GM21447 (cell line): Measurements from ENCODE around the gene MYO15B.
A peak's percentile ranks its signal among the peaks of the same experiment; 100 is the strongest.

Source experiments
- ATAC-seq: cut with Tn5 transposase; IDR thresholded peaks from one replicate; pipeline ENCODE4 v1.9.1; 2021; ENCODE audit not compliant: unreplicated experiment

Gene MYO15B

DNA sequence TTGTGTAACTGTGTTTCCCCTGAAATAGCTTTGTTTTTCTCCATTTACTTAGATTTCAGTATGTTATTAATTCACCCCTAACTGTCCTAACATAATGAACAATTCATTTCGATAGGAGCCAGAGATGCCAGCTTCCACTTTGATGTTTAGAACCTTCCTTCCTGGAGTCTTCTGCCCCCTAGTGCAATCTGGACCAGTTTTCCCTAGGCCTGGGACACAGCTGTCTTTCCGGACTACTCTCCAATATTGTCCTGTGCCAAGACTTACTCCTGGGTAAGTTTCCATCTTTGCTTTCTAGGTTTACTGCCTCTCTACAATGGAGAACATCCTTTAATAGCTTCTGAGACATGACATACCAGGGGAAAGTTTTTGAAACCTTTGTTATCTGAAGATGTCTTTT, 66.6 kb downstream of the MYO15B start:
- no peak for ATAC-seq

DNA sequence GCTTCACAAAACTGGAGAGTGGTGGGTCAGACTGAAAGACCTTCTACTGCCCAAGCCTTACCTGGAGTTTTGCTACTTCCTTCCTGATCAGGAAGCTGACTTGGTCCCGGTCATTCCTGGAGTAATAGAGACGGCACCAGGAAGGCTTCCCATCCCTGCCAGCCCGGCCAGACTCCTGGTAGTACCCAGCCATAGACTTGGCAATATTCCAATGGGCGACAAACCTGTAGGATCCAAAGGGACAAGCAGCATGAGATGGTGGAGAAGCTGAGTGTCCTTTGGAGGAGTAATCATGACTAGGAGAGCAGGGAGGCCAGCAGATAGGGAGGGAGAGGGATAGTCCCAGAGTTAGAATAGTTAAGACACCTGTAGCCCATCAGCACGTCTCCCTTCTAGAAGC, 70.6 kb downstream of the MYO15B start:
- no peak for ATAC-seq

DNA sequence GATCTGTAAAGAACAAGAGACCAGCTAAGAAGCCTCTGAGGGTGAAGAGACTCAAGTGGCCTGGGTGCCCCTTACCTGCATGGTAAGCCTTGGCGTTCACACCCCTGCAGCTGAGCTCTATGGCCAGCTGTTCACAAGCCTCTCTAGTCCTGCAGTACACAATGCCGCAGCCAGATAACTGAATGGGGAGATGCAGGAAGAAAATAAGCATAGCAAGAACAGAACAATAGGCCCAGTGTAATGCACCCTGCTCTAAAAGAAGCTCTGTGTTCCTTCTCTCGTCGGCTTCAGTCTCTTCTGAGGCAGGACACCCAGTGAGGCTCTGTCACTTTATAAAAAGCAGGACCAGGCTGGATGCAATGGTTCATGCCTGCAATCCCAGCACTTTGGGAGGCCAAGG, 73.9 kb downstream of the MYO15B start:
- ATAC-seq: no peak

DNA sequence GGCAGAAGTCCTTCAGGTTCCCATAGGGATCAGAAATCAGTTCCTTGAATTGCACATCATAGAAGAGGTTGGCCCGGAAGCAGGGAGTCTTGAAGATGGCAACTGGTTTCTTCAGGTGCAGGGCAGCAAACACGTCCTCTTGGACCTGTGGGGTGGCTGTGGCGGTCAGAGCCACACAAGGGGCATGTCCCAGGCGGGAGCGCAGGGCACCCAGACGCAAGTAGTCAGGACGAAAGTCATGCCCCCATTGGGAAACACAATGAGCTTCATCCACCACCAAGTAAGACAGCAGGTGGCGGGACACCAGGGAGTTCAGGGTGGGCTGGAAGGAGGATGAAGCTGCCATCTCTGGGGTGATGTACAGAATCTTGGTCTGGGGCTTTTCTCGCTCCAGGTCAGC, 74.9 kb downstream of the MYO15B start:
- no peak for ATAC-seq

DNA sequence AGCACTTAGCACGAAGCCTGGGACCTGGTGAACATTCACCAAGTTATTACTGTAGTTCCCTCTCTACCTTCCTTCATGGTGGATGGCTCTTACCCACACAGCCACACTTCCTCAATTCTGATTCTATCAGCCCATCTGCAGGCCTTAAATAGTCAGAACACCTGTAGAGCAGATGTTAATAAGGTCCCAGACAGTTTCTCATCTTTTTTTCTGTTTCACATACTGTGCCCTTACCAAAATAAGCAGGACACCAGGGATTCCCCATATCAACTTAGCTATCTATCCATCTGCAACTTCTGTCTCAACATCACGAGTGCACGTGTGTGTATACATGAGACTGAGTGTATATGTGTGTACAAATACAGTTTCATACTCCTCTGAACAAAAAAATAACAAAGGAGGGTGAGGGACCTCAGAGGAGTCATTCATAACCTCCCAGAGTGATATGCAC, 76.5 kb downstream of the MYO15B start:
- ATAC-seq: peak; percentile 75

DNA sequence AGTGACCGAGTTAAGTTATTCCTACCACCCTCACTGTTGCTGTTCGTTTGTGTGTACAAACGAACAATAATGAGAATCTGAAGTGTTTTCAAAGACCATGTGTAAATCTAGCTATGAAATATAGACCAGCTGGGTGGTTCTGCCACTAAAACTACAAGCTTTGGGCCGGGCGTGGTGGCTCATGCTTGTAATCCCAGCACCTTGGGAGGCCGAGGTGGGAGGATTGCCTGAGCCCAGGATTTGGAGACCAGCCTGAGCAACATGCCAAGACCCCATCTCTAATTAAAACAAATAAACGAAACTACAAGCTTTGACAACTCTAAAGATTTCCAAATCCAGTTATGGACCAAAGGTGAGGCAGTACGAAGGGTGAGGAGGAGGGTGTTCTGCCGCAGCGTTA, 78.4 kb downstream of the MYO15B start:
- ATAC-seq: no peak

DNA sequence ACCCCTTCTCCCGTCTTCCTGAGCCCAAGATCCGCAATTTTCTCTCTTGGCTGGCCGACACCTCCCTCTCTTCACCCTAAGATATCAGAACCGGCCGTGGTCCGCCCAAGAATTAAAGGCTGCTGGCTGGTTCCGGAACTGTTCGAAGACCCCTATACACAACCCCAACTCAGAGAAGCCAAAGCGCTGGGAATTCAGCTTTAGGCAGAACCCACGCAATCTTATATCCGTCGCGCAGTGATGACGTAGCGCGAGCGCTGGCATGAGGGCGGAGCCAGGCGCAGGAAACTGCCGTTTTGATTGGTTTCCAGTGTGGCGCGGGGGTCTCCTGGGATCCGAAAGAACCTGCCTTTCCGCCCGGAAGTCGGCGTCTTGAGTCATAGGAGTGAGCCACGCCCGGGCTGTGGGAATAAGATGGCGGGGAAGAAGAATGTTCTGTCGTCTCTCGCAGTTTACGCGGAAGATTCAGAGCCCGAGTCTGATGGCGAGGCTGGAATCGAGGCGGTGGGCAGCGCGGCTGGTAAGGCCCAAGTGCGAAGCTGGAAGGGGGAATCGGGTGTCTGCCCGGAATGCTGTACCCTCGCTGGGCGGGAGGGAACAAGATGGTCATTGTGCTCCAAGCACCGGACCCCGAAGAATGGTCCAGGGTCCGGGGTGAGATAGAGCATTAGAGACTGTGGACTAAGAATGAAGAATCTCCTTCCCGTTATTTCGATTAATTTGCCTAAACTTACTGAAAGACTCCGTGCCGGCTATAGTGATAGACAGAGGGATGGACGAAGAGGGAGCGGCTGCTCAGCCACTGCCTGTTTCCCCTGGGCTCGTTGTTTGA, 79.6 kb downstream of the MYO15B start, which contains the start of the genes RECQL5 and SAP30BP:
Gene RECQL5 (minus strand): TSS at position 196 of the 832 bp plus-strand sequence. CDS start 597 bp downstream, outside the sequence.
Gene SAP30BP (plus strand): TSS at position 380 of the 832 bp plus-strand sequence. CDS start 35 bp downstream, at position 415.
- ATAC-seq: peak; percentile 66

DNA sequence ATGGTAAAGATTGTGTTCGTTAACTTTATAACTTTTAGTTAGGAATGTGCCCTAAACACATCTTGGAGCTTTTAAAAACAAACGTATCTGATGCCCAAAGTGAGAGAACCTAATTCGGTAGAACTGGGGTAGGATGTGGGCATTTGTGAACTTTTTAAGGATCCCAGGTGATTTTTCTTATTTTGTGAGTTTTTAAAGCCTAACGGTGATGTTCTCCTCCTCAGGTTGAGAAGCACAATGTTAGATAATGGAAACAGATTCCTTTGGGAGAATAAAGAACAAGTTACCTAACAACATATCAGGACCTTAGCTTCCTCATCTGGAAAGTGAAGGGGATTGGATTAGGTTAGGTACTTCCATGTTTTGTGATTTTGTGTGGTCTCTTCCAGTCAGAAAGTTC, 80.2 kb downstream of the MYO15B start:
- ATAC-seq: no peak

DNA sequence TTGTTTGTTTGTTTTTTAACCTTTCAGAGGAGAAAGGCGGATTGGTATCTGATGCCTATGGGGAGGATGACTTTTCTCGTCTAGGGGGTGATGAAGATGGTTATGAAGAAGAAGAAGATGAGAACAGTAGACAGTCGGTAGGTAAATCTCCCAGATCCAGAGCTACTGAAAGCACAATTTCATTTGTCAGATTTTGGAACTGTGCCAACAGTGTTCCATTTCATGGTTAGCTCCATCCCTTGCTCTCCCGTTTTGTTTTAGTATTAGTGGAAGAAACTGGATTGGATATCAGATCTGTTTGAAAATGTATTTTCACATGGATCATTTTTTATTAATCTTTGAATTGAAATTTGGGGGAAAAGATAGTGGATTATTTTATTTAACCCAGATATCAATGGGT, 80.9 kb downstream of the MYO15B start:
- no peak for ATAC-seq

DNA sequence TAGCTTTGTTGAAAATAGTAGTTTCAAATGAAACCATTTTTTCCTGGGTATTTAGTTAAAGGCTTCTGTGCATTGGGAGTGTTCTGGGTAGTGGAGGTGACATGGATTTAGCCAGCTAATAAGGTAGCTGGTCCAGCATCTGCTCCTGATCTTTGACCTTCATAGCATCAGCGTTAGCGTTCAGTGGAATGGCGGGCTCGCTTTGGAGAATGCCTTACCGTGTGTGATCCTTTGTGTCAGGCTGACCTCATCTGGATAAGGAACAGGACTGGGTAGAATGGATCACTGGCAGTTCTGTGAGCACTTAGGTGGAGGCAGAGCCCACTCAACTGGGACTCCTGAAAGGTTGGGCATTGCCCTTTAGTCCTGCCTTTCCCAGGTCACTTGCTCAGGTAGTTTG, 83.3 kb downstream of the MYO15B start:
- ATAC-seq: no peak

DNA sequence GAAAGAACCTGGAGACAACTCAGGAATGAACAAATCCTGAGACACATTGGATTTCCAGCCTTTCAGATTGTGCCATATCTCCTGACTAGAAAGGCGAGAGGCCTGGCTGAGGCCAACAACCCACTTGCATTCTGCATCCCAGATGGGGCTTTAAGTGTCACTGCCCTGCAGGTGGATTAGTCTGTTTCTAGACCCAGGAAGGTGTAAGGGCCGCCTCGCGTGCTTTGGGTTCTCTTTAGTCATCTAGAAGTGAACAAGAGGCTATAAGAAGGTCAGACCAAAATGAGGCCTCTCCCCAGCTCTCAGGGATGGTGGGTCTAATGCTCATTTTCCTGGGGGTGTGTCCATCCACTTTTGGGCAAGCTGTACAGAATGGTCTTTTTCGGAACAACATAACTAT, 84.4 kb downstream of the MYO15B start:
- no peak for ATAC-seq

DNA sequence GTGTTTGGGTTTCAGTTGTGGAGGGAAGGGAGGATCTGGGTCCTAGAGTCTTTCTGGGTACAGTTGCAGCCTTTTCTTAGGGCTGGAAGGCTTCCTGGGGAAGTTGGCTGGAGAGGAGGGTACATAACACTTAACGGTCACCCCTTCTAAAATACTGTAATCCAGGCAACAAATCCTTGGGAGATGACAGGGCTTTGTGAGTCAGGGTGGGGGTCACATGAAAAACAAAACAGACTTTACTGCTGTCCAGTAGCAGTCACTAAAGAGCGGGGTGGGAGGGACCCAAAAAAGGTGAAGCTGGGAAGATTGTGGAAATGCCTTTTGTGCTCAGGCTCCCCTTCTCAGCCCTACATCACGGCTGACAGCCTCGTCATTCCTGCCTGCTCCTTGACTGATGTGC, 85.9 kb downstream of the MYO15B start:
- no peak for ATAC-seq
